Ishikawa (cell line): Measurements from ENCODE around the gene CDS1.

Experiments
- EGR1 ChIP-seq: IDR thresholded peaks from 2 replicates; pipeline ENCODE4 v1.6.1; 2012
- EP300 ChIP-seq: IDR thresholded peaks from 2 replicates; pipeline ENCODE4 v1.6.1; 2012; ENCODE audit warnings: borderline replicate concordance
- MAX ChIP-seq: IDR thresholded peaks from 2 replicates; pipeline ENCODE4 v1.6.1; 2012
- NFIC ChIP-seq: IDR thresholded peaks from 2 replicates; pipeline ENCODE4 v1.6.1; 2012
- TCF12 ChIP-seq: IDR thresholded peaks from 2 replicates; pipeline ENCODE4 v1.6.1; 2012; ENCODE audit warnings: low read depth

- TF ChIP-seq EGR1 = no peak
- no peak for TF ChIP-seq EP300
- TF ChIP-seq TCF12 = no peak
- TF ChIP-seq NFIC = no peak
- no peak for TF ChIP-seq MAX
Measured at GRCh38 chr4:84666439-84666838, 83.5 kb downstream of the CDS1 start.
